ENCODE measurements around the gene ZC3H12D.

- TF ChIP-seq ZNF174 (tag by site-specific recombination; IDR thresholded peaks at IDR 0.05): no peak
- TF ChIP-seq ZNF280D (tag by site-specific recombination; IDR thresholded peaks at IDR 0.05): no peak
- no peak for TF ChIP-seq ZNF701 (tag by site-specific recombination; IDR thresholded peaks at IDR 0.05)
- no peak for TF ChIP-seq ZNF561 (tag by site-specific recombination; IDR thresholded peaks at IDR 0.05; ENCODE audit: borderline replicate concordance)
- no peak for TF ChIP-seq ZNF747 (tag by site-specific recombination; IDR thresholded peaks at IDR 0.05)
- no peak for TF ChIP-seq ZNF645 (tag by site-specific recombination; IDR thresholded peaks at IDR 0.05)
- no peak for TF ChIP-seq TCF7L2 (IDR thresholded peaks at IDR 0.05; ENCODE audit: borderline replicate concordance, low read depth, low read length)
- TF ChIP-seq YY1 (tag by site-specific recombination; IDR thresholded peaks at IDR 0.05): no peak
- TF ChIP-seq ZNF558 (tag by site-specific recombination; IDR thresholded peaks at IDR 0.05): no peak
- TF ChIP-seq KLF1 (tag by site-specific recombination; IDR thresholded peaks at IDR 0.05): no peak
- no peak for TF ChIP-seq CTCF (tag by site-specific recombination; IDR thresholded peaks at IDR 0.05)
Observed at GRCh38 chr6:149450679-149451375, 34.0 kb downstream of the ZC3H12D start.

All from HEK293 (cell line).